NCI-H1417 (cell line): ENCODE measurements around the gene SHISA2.

Experiments
- DNase-seq, 3 experiments: peaks; one replicate each; lab custom pipeline; 2025; lab: John Stamatoyannopoulos, UW

SHISA2 gene

DNA sequence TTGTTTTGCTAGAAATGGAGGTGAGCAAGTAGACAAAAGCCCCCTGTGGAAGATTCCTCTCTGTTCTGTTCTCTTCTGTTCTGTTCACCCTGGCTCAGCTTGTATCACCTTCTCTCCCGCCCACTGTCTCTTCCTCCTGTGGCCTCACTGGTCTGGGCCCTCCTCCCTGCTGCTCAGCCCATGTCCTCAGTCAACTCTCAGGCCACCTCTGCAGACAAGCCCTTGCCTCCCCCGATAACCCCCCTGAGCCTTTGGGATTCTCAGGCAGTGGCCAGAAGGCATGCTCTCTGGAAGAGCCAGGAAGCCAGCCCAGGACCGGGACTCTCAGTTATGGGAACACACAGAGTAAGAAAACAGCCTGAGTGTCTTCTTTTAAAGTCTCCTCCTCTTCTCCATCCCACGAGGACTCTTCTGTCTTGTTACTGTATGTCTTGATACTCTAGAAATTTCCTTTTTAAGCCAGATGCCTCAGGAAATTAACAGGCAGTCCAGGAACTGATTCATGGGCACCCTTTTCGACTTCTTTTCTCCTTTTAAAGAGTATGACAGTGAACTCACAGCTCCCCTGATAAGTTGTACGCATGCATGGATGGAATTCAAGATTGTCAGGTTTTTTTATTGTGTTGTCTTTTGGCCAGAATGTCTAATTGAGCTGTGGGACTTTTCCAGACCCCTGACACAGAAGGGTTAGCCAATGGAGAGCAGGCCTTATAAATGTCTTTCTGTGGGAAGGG is 33.7 kb downstream of the SHISA2 start:
- no peak for DNase-seq

- DNase-seq = no peak
Measured at GRCh38 chr13:26017196-26017921, 34.5 kb downstream of the SHISA2 start.

GRCh38 chr13:26016189-26016588 is 35.6 kb downstream of the SHISA2 start:
- DNase-seq = no peak

- no peak for DNase-seq
Measured at GRCh38 chr13:26015271-26016125, 36.3 kb downstream of the SHISA2 start.

GRCh38 chr13:26012995-26013394 is 38.8 kb downstream of the SHISA2 start:
- no peak for DNase-seq

DNA sequence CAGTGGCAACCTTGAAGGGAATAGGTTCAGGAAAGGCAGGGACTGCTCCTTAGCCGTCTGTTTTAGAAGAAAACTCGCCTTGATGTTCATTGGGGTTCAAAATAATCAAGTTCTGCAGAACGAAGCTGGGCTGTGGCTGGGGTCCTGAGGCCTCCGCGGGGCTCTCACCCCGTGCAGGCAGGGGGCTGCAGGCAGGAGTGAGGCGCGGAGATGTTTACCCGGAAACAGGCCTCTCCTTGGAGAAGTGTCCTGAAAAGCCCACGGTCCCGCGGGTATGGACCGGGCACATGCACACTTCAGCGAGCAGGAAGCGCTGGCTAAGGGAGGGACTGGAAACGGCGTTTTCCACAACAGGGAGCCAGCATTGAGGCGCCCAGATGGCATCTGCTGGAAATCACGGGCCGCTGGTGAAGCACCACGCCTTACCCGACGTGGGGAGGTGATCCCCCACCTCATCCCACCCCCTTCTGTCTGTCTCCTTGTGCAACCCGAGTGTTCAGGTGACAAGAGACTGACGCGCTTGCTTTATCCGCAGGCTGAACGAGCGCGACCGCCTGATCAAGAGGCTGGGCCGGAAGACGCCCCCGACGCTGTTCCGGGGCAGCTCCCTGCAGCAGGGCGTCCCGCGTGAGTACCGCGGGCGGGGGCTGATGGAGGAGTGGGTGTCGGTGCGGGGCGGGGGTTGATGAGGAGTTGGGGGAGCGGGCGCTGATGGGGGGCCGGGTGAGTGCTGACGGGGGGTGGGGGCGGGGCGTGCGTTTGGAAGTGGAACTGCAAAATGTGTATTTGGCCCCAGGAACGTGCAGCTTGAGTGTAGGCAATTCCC is 39.6 kb downstream of the SHISA2 start:
- DNase-seq = no peak

DNA sequence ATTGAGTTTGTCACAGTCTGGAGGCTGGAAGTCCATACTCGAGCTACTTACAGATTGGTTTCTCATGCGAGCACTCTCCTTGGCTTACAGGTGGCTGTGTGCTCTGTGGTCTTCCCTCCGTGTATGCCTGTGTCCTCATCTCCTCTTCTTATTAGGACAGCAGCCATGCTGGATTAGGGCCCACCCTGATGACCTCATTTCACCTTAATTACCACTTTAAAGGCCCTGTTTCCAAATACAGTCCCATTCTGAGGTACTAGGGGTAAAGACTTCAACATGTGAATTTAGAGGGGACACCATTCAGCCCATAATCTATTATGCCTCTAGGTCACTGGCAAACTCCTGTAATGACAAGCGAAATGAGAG is 40.6 kb downstream of the SHISA2 start:
- no peak for DNase-seq

DNA sequence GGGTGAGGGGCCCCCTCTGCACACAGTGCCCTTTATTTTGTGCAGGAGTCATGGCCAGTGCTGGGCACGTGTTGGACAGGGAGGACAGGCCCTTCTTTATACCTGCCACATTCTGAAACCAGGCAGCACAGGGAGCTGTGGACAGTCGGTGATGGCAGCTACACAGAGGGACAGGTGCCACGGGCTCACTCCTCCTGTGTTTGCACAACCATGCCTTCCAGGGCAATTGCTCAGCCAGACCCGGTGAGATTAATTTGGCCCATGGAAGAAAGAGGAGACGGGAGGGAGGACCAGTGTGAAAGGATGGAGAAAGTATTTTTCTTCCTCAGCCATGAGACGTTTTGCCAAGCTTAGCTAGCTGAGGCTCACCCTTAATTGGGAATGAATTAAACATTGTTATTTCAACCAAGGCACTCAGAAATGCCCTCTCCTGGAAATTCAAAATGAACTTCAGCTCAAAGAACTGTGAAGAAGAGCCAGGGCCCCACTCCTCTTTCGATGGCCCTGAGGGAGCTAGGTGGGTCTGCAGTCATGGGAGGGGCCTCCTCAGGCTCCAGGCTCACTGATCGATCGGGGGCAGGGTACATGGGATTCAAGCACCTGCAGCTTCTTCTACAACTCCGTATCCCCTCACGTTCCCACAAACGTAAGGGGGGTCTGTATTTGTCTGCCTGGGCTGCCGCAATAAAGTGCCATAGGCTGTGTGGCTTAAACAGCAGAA is 41.2 kb downstream of the SHISA2 start:
- DNase-seq = peak in 2 of 3 experiments; percentile 3 to 28

GRCh38 chr13:26007261-26008125 is 44.3 kb downstream of the SHISA2 start:
- DNase-seq = no peak
